Ovary (tissue), 3 donors: Measurements from ENCODE around the gene CPED1.

Experiments
- POLR2A ChIP-seq: fragments of 450-650 bp; IDR thresholded peaks from one replicate; pipeline ENCODE4 v1.6.1; 2017; ENCODE audit warnings: antibody characterized with exemption, mild to moderate bottlenecking, moderate library complexity
- TF ChIP-seq, protein P1 (sequence below), 3 donors: fragments of 450-650 bp in 2 of 3; fragments of 200-600 bp in 1 of 3; IDR thresholded peaks; one replicate each; pipeline versions ENCODE4 v1.5.1 to v1.8.0; 2016 to 2022; ENCODE audit warnings: antibody characterized with exemption in 3 of 3, mild to moderate bottlenecking in 1 of 3
- donor health status: DM: no; HTN: no; CAD: no.

DNA sequence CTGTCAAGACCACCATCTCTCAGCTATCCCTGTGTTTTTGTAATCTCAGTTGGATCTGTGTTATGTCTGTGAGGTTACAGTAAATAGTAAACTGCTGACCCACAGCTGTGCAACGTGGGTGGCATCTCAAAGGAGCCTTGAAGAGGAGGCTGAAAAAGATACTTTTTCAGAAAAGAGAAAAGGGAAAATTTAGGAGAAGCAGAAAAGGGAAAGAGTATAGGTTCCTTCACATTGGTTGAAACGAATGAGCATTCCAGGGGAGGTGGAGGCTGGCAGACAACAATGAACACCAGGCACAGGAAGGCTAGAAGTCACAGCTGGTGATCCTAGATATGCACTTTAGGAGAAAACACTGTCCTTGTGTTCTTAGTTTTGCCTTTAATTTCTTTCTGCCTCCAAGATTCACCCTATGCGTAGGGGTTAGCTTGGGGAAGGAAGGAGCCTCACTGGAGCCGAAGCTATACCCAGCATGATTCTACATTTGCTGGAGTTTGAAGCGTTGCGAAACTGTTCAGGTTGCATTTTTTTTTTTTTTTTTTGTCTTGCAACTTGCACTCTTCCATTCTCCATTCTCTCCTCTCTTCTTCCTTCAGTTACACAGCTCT is 18.3 kb downstream of the CPED1 start:
- TF ChIP-seq, protein P1, sequence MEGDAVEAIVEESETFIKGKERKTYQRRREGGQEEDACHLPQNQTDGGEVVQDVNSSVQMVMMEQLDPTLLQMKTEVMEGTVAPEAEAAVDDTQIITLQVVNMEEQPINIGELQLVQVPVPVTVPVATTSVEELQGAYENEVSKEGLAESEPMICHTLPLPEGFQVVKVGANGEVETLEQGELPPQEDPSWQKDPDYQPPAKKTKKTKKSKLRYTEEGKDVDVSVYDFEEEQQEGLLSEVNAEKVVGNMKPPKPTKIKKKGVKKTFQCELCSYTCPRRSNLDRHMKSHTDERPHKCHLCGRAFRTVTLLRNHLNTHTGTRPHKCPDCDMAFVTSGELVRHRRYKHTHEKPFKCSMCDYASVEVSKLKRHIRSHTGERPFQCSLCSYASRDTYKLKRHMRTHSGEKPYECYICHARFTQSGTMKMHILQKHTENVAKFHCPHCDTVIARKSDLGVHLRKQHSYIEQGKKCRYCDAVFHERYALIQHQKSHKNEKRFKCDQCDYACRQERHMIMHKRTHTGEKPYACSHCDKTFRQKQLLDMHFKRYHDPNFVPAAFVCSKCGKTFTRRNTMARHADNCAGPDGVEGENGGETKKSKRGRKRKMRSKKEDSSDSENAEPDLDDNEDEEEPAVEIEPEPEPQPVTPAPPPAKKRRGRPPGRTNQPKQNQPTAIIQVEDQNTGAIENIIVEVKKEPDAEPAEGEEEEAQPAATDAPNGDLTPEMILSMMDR (IDR thresholded peaks at IDR 0.05) = no peak
- TF ChIP-seq POLR2A = no peak
